Activated CD4-positive, alpha-beta T cell treated with anti-CD3 and anti-CD28 coated beads, Interleukin-2, amount 10 ng/mL, durations not matched to agents 24 days and 14 days (primary cell): Measurements from ENCODE around the gene DCDC2C. TPM values are rescaled to one million over a fixed set of nuclear protein-coding genes. Genes with fewer than 3 reads are reported as not detected.

ENCODE experiments used
- DNase-seq: peaks from one replicate; pipeline ENCODE4 v3.0.0; 2022
- H3K27ac Mint-ChIP-seq: one replicate; pipeline ENCODE4 v1.8.0; 2022; ENCODE audit warnings: mild to moderate bottlenecking, mixed read lengths
- H3K27me3 Mint-ChIP-seq: one replicate; pipeline ENCODE4 v1.8.0; 2022; ENCODE audit warnings: mixed read lengths
- H3K36me3 Mint-ChIP-seq: one replicate; pipeline ENCODE4 v1.8.0; 2022; ENCODE audit warnings: low read depth, mild to moderate bottlenecking, mixed read lengths
- H3K4me1 Mint-ChIP-seq: one replicate; pipeline ENCODE4 v1.8.0; 2021; ENCODE audit warnings: mixed read lengths
- H3K4me3 Mint-ChIP-seq: one replicate; pipeline ENCODE4 v1.8.0; 2022; ENCODE audit warnings: mild to moderate bottlenecking, moderate library complexity, mixed read lengths
- H3K9me3 Mint-ChIP-seq: one replicate; pipeline ENCODE4 v1.8.0; 2021; ENCODE audit warnings: mixed read lengths
- intact Hi-C: fragments of 100-400 bp; cut with micrococcal nuclease; formaldehyde crosslinking; loops from one replicate; pipeline ENCODE4 v1.15.1; 2023
- total RNA-seq: library from RNA; stranded (reverse); gene quantifications from 2 replicates; pipeline ENCODE4 v1.2.3, GENCODE V29; 2022

DCDC2C gene
- total RNA-seq, 1 donor from 2014 or later: not detected

- Mint-ChIP-seq H3K9me3 (no peaks in the 10 kb centered on the region), H3K4me3 (no peak overlapping the region), H3K4me1 (no peaks in the 10 kb centered on the region), H3K27ac (no peak overlapping the region), H3K27me3 (peaks cover 4% of the 10 kb centered on the region), H3K36me3 (no peaks in the 10 kb centered on the region)
- intact Hi-C loops: no loop called here
- no peak for DNase-seq
Measured at GRCh38 chr2:3680548-3681345, 22.6 kb upstream of the DCDC2C start.

- no peak for DNase-seq
- Mint-ChIP-seq H3K27ac (no peak overlapping the region), H3K4me3 (no peak overlapping the region), H3K4me1 (no peaks in the 10 kb centered on the region), H3K27me3 (peaks cover 9% of the 10 kb centered on the region), H3K36me3 (no peaks in the 10 kb centered on the region), H3K9me3 (no peaks in the 10 kb centered on the region)
- intact Hi-C loops: no loop called here
Measured at GRCh38 chr2:3681625-3682024, 21.8 kb upstream of the DCDC2C start.

GRCh38 chr2:3682811-3683210, 20.6 kb upstream of the DCDC2C start:
- H3K4me3 Mint-ChIP-seq: no peak overlapping the region
- no peak for DNase-seq
- H3K27me3 Mint-ChIP-seq: peaks cover 14% of the 10 kb centered on the region
- H3K9me3 Mint-ChIP-seq: no peaks in the 10 kb centered on the region
- intact Hi-C loops: no loop called here
- no peak overlapping the region for H3K27ac Mint-ChIP-seq
- no peaks in the 10 kb centered on the region for H3K4me1 Mint-ChIP-seq
- no peaks in the 10 kb centered on the region for H3K36me3 Mint-ChIP-seq

- no peaks in the 10 kb centered on the region for H3K36me3 Mint-ChIP-seq
- DNase-seq: no peak
- no peaks in the 10 kb centered on the region for H3K4me1 Mint-ChIP-seq
- H3K4me3 Mint-ChIP-seq: no peak overlapping the region
- H3K27ac Mint-ChIP-seq: no peak overlapping the region
- intact Hi-C loops: no loop called here
- peaks cover 14% of the 10 kb centered on the region for H3K27me3 Mint-ChIP-seq
- no peaks in the 10 kb centered on the region for H3K9me3 Mint-ChIP-seq
Measured at GRCh38 chr2:3683748-3684454, 19.5 kb upstream of the DCDC2C start.

GRCh38 chr2:3689998-3690748, 13.2 kb upstream of the DCDC2C start:
- H3K4me1 Mint-ChIP-seq: no peaks in the 10 kb centered on the region
- H3K36me3 Mint-ChIP-seq: no peaks in the 10 kb centered on the region
- DNase-seq: no peak
- intact Hi-C loops: no loop called here
- H3K9me3 Mint-ChIP-seq: no peaks in the 10 kb centered on the region
- no peak overlapping the region for H3K4me3 Mint-ChIP-seq
- H3K27me3 Mint-ChIP-seq: peaks cover 14% of the 10 kb centered on the region
- no peak overlapping the region for H3K27ac Mint-ChIP-seq

GRCh38 chr2:3692375-3692774, 11.0 kb upstream of the DCDC2C start:
- no peak for DNase-seq
- Mint-ChIP-seq H3K27ac (no peak overlapping the region), H3K4me3 (no peak overlapping the region), H3K9me3 (no peaks in the 10 kb centered on the region), H3K36me3 (no peaks in the 10 kb centered on the region), H3K4me1 (no peaks in the 10 kb centered on the region), H3K27me3 (peaks cover 6% of the 10 kb centered on the region)
- intact Hi-C loops: no loop called here

GRCh38 chr2:3696545-3696944, 6.8 kb upstream of the DCDC2C start:
- no peak for DNase-seq
- Mint-ChIP-seq H3K36me3 (no peaks in the 10 kb centered on the region), H3K4me3 (no peak overlapping the region), H3K27me3 (peaks cover 4% of the 10 kb centered on the region), H3K27ac (no peak overlapping the region), H3K4me1 (no peaks in the 10 kb centered on the region), H3K9me3 (no peaks in the 10 kb centered on the region)
- intact Hi-C loops: no loop called here

- no peaks in the 10 kb centered on the region for H3K4me1 Mint-ChIP-seq
- H3K27ac Mint-ChIP-seq: no peak overlapping the region
- intact Hi-C loops: no loop called here
- H3K36me3 Mint-ChIP-seq: no peaks in the 10 kb centered on the region
- no peaks in the 10 kb centered on the region for H3K9me3 Mint-ChIP-seq
- H3K4me3 Mint-ChIP-seq: no peak overlapping the region
- H3K27me3 Mint-ChIP-seq: peaks cover 23% of the 10 kb centered on the region
- DNase-seq: no peak
Measured at GRCh38 chr2:3701071-3701470, 2.3 kb upstream of the DCDC2C start.

GRCh38 chr2:3703757-3704355, 481 bp downstream of the DCDC2C start:
- H3K27ac Mint-ChIP-seq: no peak overlapping the region
- DNase-seq: no peak
- H3K4me1 Mint-ChIP-seq: no peaks in the 10 kb centered on the region
- no peak overlapping the region for H3K4me3 Mint-ChIP-seq
- H3K9me3 Mint-ChIP-seq: no peaks in the 10 kb centered on the region
- peaks cover 27% of the 10 kb centered on the region for H3K27me3 Mint-ChIP-seq
- H3K36me3 Mint-ChIP-seq: no peaks in the 10 kb centered on the region
- intact Hi-C loops: no loop called here

- H3K9me3 Mint-ChIP-seq: no peaks in the 10 kb centered on the region
- H3K4me3 Mint-ChIP-seq: no peak overlapping the region
- H3K27me3 Mint-ChIP-seq: peaks cover 27% of the 10 kb centered on the region
- H3K4me1 Mint-ChIP-seq: no peaks in the 10 kb centered on the region
- DNase-seq: no peak
- intact Hi-C loops: no loop called here
- no peaks in the 10 kb centered on the region for H3K36me3 Mint-ChIP-seq
- no peak overlapping the region for H3K27ac Mint-ChIP-seq
Measured at GRCh38 chr2:3704692-3705091, 1.3 kb downstream of the DCDC2C start.

- Mint-ChIP-seq H3K4me3 (no peak overlapping the region), H3K27ac (no peak overlapping the region), H3K9me3 (no peaks in the 10 kb centered on the region), H3K36me3 (no peaks in the 10 kb centered on the region), H3K27me3 (peaks cover 27% of the 10 kb centered on the region), H3K4me1 (no peaks in the 10 kb centered on the region)
- DNase-seq: no peak
- intact Hi-C loops: no loop called here
Measured at GRCh38 chr2:3705782-3706181, 2.4 kb downstream of the DCDC2C start.

GRCh38 chr2:3706892-3707291, 3.5 kb downstream of the DCDC2C start:
- Mint-ChIP-seq H3K27me3 (peaks cover 21% of the 10 kb centered on the region), H3K4me1 (no peaks in the 10 kb centered on the region), H3K9me3 (no peaks in the 10 kb centered on the region), H3K4me3 (no peak overlapping the region), H3K27ac (no peak overlapping the region), H3K36me3 (no peaks in the 10 kb centered on the region)
- intact Hi-C loops: no loop called here
- no peak for DNase-seq

- H3K9me3 Mint-ChIP-seq: no peaks in the 10 kb centered on the region
- peaks cover 12% of the 10 kb centered on the region for H3K27me3 Mint-ChIP-seq
- no peak overlapping the region for H3K27ac Mint-ChIP-seq
- H3K36me3 Mint-ChIP-seq: no peaks in the 10 kb centered on the region
- no peak for DNase-seq
- no peaks in the 10 kb centered on the region for H3K4me1 Mint-ChIP-seq
- intact Hi-C loops: no loop called here
- no peak overlapping the region for H3K4me3 Mint-ChIP-seq
Measured at GRCh38 chr2:3708576-3708975, 5.2 kb downstream of the DCDC2C start.

- H3K4me3 Mint-ChIP-seq: no peak overlapping the region
- H3K4me1 Mint-ChIP-seq: no peaks in the 10 kb centered on the region
- no peak for DNase-seq
- H3K27me3 Mint-ChIP-seq: peaks cover 12% of the 10 kb centered on the region
- H3K36me3 Mint-ChIP-seq: no peaks in the 10 kb centered on the region
- no peak overlapping the region for H3K27ac Mint-ChIP-seq
- intact Hi-C loops: no loop called here
- H3K9me3 Mint-ChIP-seq: no peaks in the 10 kb centered on the region
Measured at GRCh38 chr2:3709225-3709624, 5.8 kb downstream of the DCDC2C start.
